Psoas muscle (tissue), 8 donors: ENCODE data around the gene ARMC3. TPM values are rescaled to one million over a fixed set of nuclear protein-coding genes. Genes with fewer than 3 reads are reported as not detected.

Experiments
- ATAC-seq, 4 donors: fragments of 200-7000 bp; cut with Tn5 transposase; one replicate each; pipeline ENCODE4 v1.9.1; 2020; ENCODE audit warnings: moderate library complexity in 3 of 4, mild to moderate bottlenecking in 2 of 4
- DNase-seq, 2 donors: peaks; one replicate each; pipeline ENCODE4 v3.0.0-alpha.2; 2020
- H3K27ac ChIP-seq: fragments of 200-600 bp; one replicate; pipeline ENCODE4 v1.8.0; 2022
- H3K27me3 ChIP-seq, 3 donors: fragments of 200-600 bp in 1 of 3; one replicate each; pipeline versions ENCODE4 v1.6.1 to v1.8.0; 2013 to 2022; ENCODE audit warnings: low read length in 2 of 3, mild to moderate bottlenecking in 2 of 3, moderate library complexity in 1 of 3; ENCODE audit not compliant: insufficient read depth in 3 of 3
- H3K36me3 ChIP-seq, 2 donors: fragments of 200-600 bp in 1 of 2; one replicate each; pipeline versions ENCODE4 v1.6.1 to v1.8.0; 2013 to 2022; ENCODE audit warnings: low read depth in 1 of 2, mild to moderate bottlenecking in 1 of 2, moderate library complexity in 1 of 2; ENCODE audit not compliant: insufficient read depth in 1 of 2
- H3K4me1 ChIP-seq: fragments of 200-600 bp; one replicate; pipeline ENCODE4 v1.8.0; 2022
- H3K4me3 ChIP-seq: fragments of 200-600 bp; one replicate; pipeline ENCODE4 v1.8.0; 2022; ENCODE audit warnings: mild to moderate bottlenecking
- H3K9me3 ChIP-seq: fragments of 200-600 bp; one replicate; pipeline ENCODE4 v1.8.0; 2022
- CTCF ChIP-seq: fragments of 200-600 bp; IDR thresholded peaks from one replicate; pipeline ENCODE4 v1.8.0; 2022; ENCODE audit warnings: antibody characterized with exemption
- WGBS, 3 donors: extraction: QIAGEN DNeasy Blood & Tissue Kit; methylation state at CpG; one replicate each; pipeline versions ENCODE4 v1.1.6 to v1.1.7; 2013; 5-methylcytosine and 5-hydroxymethylcytosine counted together
- intact Hi-C, 2 donors: fragments of 100-400 bp; cut with DNase I; formaldehyde crosslinking; loops; one replicate each; pipeline versions ENCODE4 v1.11.0 to v1.14.2; 2022
- polyA plus RNA-seq, 3 donors: library from polyadenylated mRNA; stranded (reverse); fragments of 200-250 nt; gene quantifications; one replicate each; pipeline ENCODE4 v1.2.3, GENCODE V29; 2013
- total RNA-seq, 4 donors: library from RNA; stranded (reverse); fragmentation: NEBNext Ultra II Directional in 2 of 4; extraction: Animal tissue kit (Norgen Biotek cat#: 25700) in 2 of 4; gene quantifications; one replicate each; pipeline versions ENCODE4 v1.2.1 to v1.2.4, GENCODE V29; 2021 to 2023
- donor health status: healthy with polysubstance abuse.
- donor health status: DM: no; HTN: no; CAD: no; lungs with moderate emphysema.
- donor health status: Bipolar disorder and iron deficiency.
- donor health status: healthy.
- donor health status: DM: yes; HTN: yes; CAD: no.
- donor health status: DM: no; HTN: no; CAD: no.
- donor health status: DM: no; HTN: no; CAD: no.
- donor health status: DM: yes; HTN: yes; CAD: no.

The ARMC3 gene
- total and polyA plus RNA-seq, 7 donors, result not detected

GRCh38 chr10:22911067-22911466, 16.8 kb upstream of the ARMC3 start:
- ATAC-seq (no peak), DNase-seq (no peak)
- Histone ChIP-seq H3K4me1 (no peaks in the 10 kb centered on the region), H3K4me3 (no peak overlapping the region), H3K27ac (no peak overlapping the region), H3K36me3 (no peaks in the 10 kb centered on the region), H3K9me3 (no peaks in the 10 kb centered on the region), H3K27me3 (no peaks in the 10 kb centered on the region)
- no peak for TF ChIP-seq CTCF
- intact Hi-C loops, result no loop called here
- 60 to 91% (median 88%) methylated on average over 1 of the region's 1 CpG for WGBS, 3 donors

- ATAC-seq, result no peak
- intact Hi-C loops, result no loop called here
- H3K4me1 ChIP-seq, result no peaks in the 10 kb centered on the region
Measured at GRCh38 chr10:22911889-22912762, 15.7 kb upstream of the ARMC3 start.

GRCh38 chr10:22912763-22913384, 15.0 kb upstream of the ARMC3 start:
- no peaks in the 10 kb centered on the region for H3K36me3 ChIP-seq
- ATAC-seq (no peak), DNase-seq (no peak)
- no peak overlapping the region for H3K27ac ChIP-seq
- H3K27me3 ChIP-seq, result peaks cover 0 to 2% (median 0%) of the 10 kb centered on the region in 3 donors
- WGBS, 3 donors, result 61 to 67% (median 61%) methylated on average over 5 of the region's 5 CpGs
- no peak for TF ChIP-seq CTCF
- no peaks in the 10 kb centered on the region for H3K4me1 ChIP-seq
- H3K9me3 ChIP-seq, result no peaks in the 10 kb centered on the region
- no peak overlapping the region for H3K4me3 ChIP-seq
- intact Hi-C loops, result no loop called here

More at GRCh38 chr10:22911889-22912762, 15.7 kb upstream of the ARMC3 start:
- H3K36me3 ChIP-seq, result no peaks in the 10 kb centered on the region
- no peak for DNase-seq
- no peak for TF ChIP-seq CTCF
- WGBS, 3 donors, result 45 to 46% (median 46%) methylated on average over 10 of the region's 10 CpGs
- no peaks in the 10 kb centered on the region for H3K9me3 ChIP-seq
- no peak overlapping the region for H3K27ac ChIP-seq
- H3K4me3 ChIP-seq, result no peak overlapping the region
- H3K27me3 ChIP-seq, result peaks cover 0 to 1% (median 0%) of the 10 kb centered on the region in 3 donors

- no peaks in the 10 kb centered on the region for H3K36me3 ChIP-seq
- no peaks in the 10 kb centered on the region for H3K4me1 ChIP-seq
- H3K4me3 ChIP-seq, result no peak overlapping the region
- H3K9me3 ChIP-seq, result no peaks in the 10 kb centered on the region
- no peak for DNase-seq
- no peak for ATAC-seq
- H3K27me3 ChIP-seq, result peaks cover 0 to 2% (median 0%) of the 10 kb centered on the region in 3 donors
- 87 to 90% (median 88%) methylated on average over 6 of the region's 6 CpGs for WGBS, 3 donors
- H3K27ac ChIP-seq, result no peak overlapping the region
- TF ChIP-seq CTCF, result no peak
- intact Hi-C loops, result no loop called here
Measured at GRCh38 chr10:22913474-22914092, 14.3 kb upstream of the ARMC3 start.
